ENCODE results near the gene UPP2. TPM values are rescaled to one million over a fixed set of nuclear protein-coding genes. Genes with fewer than 3 reads are reported as not detected.

The UPP2 gene
- polyA plus RNA-seq, 1 experiment: not detected

DNA sequence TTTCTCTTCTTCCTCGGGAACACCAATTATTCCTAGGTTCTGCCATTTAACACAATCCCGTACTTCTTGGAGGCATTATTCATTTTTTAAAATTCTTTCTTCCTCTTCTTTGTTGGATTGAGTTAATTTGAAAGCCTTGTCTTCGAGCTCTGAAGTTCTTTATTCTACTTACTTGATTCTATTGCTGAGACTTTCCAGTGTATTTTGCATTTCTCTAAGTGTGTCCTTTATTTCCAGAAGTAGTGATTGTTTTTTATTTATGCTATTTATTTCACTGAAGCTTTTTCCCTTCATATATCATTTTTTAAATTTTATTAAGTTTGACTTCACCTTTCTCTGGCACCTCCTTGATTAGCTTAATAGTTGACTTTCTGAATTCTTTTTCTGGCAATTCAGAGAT, 13.6 kb upstream of the UPP2 start:
- ChIA-PET POLR2A (no interaction called here), CTCF (interaction anchor here (0.7 to 1.0 kb wide), 2 partner anchors 10 to 666 kb away, joined by 3 read pairs; no protein-coding TSS in a partner anchor)
- no peaks in the 10 kb centered on the region for H3K27me3 ChIP-seq (ENCODE audit: control insufficient read depth, insufficient read depth, low read length)
- no peak overlapping the region for H3K4me3 ChIP-seq (ENCODE audit: low read depth, low read length)
- no peak for DNase-seq (ENCODE audit: low read depth)
- no peaks in the 10 kb centered on the region for H3K36me3 ChIP-seq (ENCODE audit: control insufficient read depth, insufficient read depth, low read length)
- TF ChIP-seq CTCF (IDR thresholded peaks at IDR 0.05; ENCODE audit: insufficient read depth, low read depth, low read length): no peak

- no peak overlapping the region for H3K4me3 ChIP-seq (ENCODE audit: low read depth, low read length)
- H3K36me3 ChIP-seq (ENCODE audit: control insufficient read depth, insufficient read depth, low read length): no peaks in the 10 kb centered on the region
- no peak for TF ChIP-seq CTCF (IDR thresholded peaks at IDR 0.05; ENCODE audit: insufficient read depth, low read depth, low read length)
- CTCF ChIA-PET: no interaction called here
- H3K27me3 ChIP-seq (ENCODE audit: control insufficient read depth, insufficient read depth, low read length): no peaks in the 10 kb centered on the region
- POLR2A ChIA-PET: no interaction called here
- DNase-seq (ENCODE audit: low read depth): no peak
Observed at GRCh38 chr2:158089322-158089721, 12.4 kb upstream of the UPP2 start.

GRCh38 chr2:158091647-158092046, 10.0 kb upstream of the UPP2 start:
- TF ChIP-seq CTCF (IDR thresholded peaks at IDR 0.05; ENCODE audit: insufficient read depth, low read depth, low read length): no peak
- DNase-seq (ENCODE audit: low read depth): no peak
- POLR2A ChIA-PET: no interaction called here
- CTCF ChIA-PET: no interaction called here
- no peaks in the 10 kb centered on the region for H3K36me3 ChIP-seq (ENCODE audit: control insufficient read depth, insufficient read depth, low read length)
- no peak overlapping the region for H3K4me3 ChIP-seq (ENCODE audit: low read depth, low read length)
- no peaks in the 10 kb centered on the region for H3K27me3 ChIP-seq (ENCODE audit: control insufficient read depth, insufficient read depth, low read length)

DNA sequence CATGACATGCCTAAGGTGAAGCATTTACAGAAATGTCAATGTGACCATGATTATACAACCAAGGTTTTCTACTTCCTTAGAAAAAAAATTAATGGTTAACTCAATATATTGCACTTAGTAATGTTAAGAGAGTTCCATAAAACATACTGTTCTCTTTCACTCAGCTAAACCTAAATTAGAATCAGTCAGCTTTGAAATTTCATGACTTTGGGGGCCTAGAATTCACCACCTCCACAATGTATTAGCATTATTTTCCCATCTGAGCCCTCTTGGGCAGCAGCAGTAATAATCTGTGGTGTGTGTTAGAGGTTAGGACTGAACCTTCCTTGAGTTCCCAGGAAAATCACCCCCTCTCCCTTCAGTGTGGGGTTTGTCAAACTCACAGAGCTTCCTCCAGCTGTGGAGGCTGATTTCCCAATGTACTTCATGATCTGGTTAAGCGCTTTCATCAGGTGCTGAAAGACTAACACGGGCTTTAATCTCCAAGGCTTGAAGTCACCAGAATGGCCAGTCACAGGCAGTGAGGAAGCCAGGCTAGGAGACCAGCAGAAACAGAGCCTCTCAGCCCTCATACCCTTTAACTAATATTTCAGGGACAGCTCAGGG, 7.1 kb upstream of the UPP2 start:
- H3K4me3 ChIP-seq (ENCODE audit: low read depth, low read length): no peak overlapping the region
- ChIA-PET POLR2A (no interaction called here), CTCF (no interaction called here)
- TF ChIP-seq CTCF (IDR thresholded peaks at IDR 0.05; ENCODE audit: insufficient read depth, low read depth, low read length): no peak
- H3K27me3 ChIP-seq (ENCODE audit: control insufficient read depth, insufficient read depth, low read length): no peaks in the 10 kb centered on the region
- no peaks in the 10 kb centered on the region for H3K36me3 ChIP-seq (ENCODE audit: control insufficient read depth, insufficient read depth, low read length)
- no peak for DNase-seq (ENCODE audit: low read depth)

- TF ChIP-seq CTCF (IDR thresholded peaks at IDR 0.05; ENCODE audit: insufficient read depth, low read depth, low read length): no peak
Observed at GRCh38 chr2:158095269-158095668, 6.4 kb upstream of the UPP2 start.

More at GRCh38 chr2:158095269-158095668, 6.4 kb upstream of the UPP2 start:
- ChIA-PET POLR2A (no interaction called here), CTCF (no interaction called here)
- DNase-seq (ENCODE audit: low read depth): no peak
- H3K4me3 ChIP-seq (ENCODE audit: low read depth, low read length): no peak overlapping the region
- H3K27me3 ChIP-seq (ENCODE audit: control insufficient read depth, insufficient read depth, low read length): no peaks in the 10 kb centered on the region
- H3K36me3 ChIP-seq (ENCODE audit: control insufficient read depth, insufficient read depth, low read length): no peaks in the 10 kb centered on the region
